HG03159 (cell line): ENCODE results near the gene TIGD3.

Experiments used
- ATAC-seq: cut with Tn5 transposase; IDR thresholded peaks from one replicate; pipeline ENCODE4 v1.9.1; 2021; ENCODE audit warnings: mild to moderate bottlenecking, moderate library complexity; ENCODE audit not compliant: unreplicated experiment

The TIGD3 gene

GRCh38 chr11:65363770-65364169 lies 9.2 kb downstream of the TIGD3 start:
- ATAC-seq, result no peak

GRCh38 chr11:65366340-65366773 lies 11.8 kb downstream of the TIGD3 start:
- ATAC-seq, result no peak

GRCh38 chr11:65370659-65371049 lies 16.1 kb downstream of the TIGD3 start:
- no peak for ATAC-seq

- no peak for ATAC-seq
Observed at GRCh38 chr11:65373839-65374580, 19.5 kb downstream of the TIGD3 start.

GRCh38 chr11:65375012-65375411 lies 20.5 kb downstream of the TIGD3 start:
- no peak for ATAC-seq

GRCh38 chr11:65376138-65376713 lies 21.7 kb downstream of the TIGD3 start:
- ATAC-seq, result no peak

GRCh38 chr11:65377036-65377435 lies 22.5 kb downstream of the TIGD3 start:
- no peak for ATAC-seq

GRCh38 chr11:65377777-65378176 lies 23.2 kb downstream of the TIGD3 start:
- no peak for ATAC-seq

GRCh38 chr11:65378208-65378927 lies 23.8 kb downstream of the TIGD3 start:
- ATAC-seq, result no peak

- no peak for ATAC-seq
Observed at GRCh38 chr11:65378928-65379638, 24.5 kb downstream of the TIGD3 start.

- ATAC-seq, result no peak
Observed at GRCh38 chr11:65379698-65380459, 25.3 kb downstream of the TIGD3 start.

GRCh38 chr11:65380460-65381119 lies 26.0 kb downstream of the TIGD3 start:
- ATAC-seq, result no peak

GRCh38 chr11:65381716-65382032 lies 27.1 kb downstream of the TIGD3 start:
- no peak for ATAC-seq

- ATAC-seq, result peak; percentile 59
Observed at GRCh38 chr11:65382033-65382803, 27.7 kb downstream of the TIGD3 start, which contains the start of gene SLC25A45. Gene SLC25A45, minus strand, starts transcription at chr11:65382646. Its CDS starts 695 bp downstream, at chr11:65381951.

GRCh38 chr11:65382804-65383368 lies 28.3 kb downstream of the TIGD3 start:
- peak; percentile 1 for ATAC-seq

GRCh38 chr11:65383778-65384177 lies 29.2 kb downstream of the TIGD3 start:
- no peak for ATAC-seq

GRCh38 chr11:65384301-65384889 lies 29.8 kb downstream of the TIGD3 start:
- no peak for ATAC-seq

GRCh38 chr11:65386307-65387140 lies 32.0 kb downstream of the TIGD3 start, which contains the start of gene FRMD8:
Gene FRMD8, plus strand, starts transcription at chr11:65386637. Its CDS starts 400 bp downstream, at chr11:65387037.
- ATAC-seq, result no peak
